Measurements from ENCODE around the gene MAP2K5.

Gene MAP2K5

GRCh38 chr15:67785431-67785830 lies 242.9 kb downstream of the MAP2K5 start:
- no peak for DNase-seq

DNA sequence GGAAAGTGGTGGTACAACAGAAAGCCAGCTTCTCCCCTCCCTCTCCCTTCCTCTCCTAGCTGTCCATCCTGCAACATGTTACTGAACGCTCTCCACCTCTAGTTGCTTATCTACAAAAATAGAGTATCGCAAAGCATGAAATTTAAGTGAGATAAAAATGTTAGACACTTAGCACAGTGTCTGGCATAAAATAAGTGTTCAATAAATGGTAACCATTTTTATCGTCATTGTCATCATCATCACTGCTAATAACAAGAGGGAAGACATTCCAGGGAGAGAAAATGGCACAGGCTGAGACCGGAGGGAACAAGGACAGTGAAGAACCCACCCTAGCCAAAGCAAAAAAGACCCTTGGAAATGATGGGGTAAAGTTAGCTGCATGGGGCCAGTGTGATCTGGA lies 244.1 kb downstream of the MAP2K5 start:
- no peak for DNase-seq

- DNase-seq: no peak
Measured at GRCh38 chr15:67788986-67789385, 246.5 kb downstream of the MAP2K5 start.

GRCh38 chr15:67790610-67791319 lies 248.3 kb downstream of the MAP2K5 start:
- DNase-seq: peak in 1 of 2 experiments; percentile 75

GRCh38 chr15:67792250-67792942 lies 249.9 kb downstream of the MAP2K5 start:
- DNase-seq: no peak

DNA sequence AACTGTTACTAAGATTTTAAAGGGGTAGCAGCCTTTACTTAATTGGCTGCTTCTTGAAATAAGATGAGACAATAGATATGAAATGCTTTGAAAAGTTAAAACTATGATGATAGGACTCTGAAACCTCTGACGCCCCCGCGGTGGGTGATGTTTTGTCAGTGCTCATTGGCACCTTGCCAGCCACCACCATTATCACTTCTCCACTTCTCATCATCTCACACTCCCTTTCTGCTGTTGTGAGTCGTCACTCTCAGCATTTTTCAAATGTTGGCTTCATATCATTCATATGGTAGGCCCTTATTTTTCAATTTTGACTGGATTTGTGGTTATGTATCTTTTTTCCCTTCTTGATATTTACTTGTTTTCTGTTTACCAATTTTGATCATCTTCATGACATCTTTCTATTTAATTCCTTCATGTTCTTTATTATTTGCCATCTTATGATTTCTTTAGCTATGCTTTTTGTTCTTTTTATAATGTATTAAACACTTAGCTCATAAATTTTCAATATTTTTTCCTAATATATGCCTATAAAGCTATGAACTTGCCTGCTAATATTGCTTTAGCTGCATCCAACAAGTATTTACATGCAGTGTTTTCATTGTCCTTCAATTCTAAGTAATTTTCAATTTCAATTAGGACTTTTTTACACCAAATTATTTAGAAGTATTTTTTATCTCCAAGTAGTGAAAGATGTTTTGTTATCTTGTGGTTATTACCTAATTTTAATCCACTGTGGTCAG lies 252.5 kb downstream of the MAP2K5 start:
- no peak for DNase-seq

- no peak for DNase-seq
Measured at GRCh38 chr15:67796196-67797127, 254.0 kb downstream of the MAP2K5 start.

GRCh38 chr15:67799801-67800205 lies 257.3 kb downstream of the MAP2K5 start:
- DNase-seq: no peak

GRCh38 chr15:67801142-67801541 lies 258.6 kb downstream of the MAP2K5 start:
- no peak for DNase-seq

DNA sequence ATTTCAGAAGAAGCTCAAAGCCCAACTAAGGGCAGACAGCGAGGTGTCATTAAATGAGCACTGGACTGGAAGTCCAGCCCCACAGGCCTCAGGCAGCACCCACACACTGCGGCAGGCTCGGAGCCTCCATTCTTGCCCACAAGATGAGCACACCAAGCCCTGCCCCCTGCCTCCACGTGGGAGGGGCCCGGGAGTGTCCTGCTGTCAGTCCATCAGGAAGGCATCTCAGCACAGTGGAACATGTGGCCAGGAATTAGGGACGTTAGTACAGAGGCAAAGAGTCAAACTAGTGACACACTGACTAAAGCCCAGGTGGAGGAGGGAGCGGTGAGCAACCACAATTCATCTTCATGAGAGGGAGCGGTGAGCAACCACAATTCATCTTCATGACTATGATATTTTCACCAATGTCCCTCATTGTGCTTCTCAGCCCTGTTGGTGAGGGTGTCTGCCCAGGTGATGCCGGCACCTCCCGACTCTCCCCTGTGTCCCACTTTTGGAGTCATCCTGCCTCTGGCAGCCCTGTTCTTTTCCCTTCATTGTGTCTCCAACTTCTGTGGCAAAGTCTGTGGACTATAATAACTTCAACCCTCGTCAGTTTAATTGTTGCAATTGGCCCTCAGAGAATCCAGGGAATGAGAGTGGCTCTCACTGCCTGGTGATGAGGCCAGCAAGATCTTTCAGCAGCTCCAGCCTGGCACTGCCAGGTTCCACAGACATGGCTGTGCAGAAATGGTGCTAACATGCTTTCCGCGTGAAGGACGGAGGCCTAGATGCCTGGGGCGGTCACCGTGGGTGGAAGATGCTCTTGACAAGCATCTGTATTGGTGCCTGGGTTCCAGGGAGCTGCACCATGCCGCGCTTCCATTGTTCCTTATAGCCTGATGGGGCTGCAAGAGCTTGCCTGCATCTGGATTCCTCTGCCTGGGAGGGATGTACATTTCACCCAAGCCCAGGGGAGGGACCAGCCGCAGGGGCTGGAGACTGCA lies 259.7 kb downstream of the MAP2K5 start:
- DNase-seq: no peak

DNA sequence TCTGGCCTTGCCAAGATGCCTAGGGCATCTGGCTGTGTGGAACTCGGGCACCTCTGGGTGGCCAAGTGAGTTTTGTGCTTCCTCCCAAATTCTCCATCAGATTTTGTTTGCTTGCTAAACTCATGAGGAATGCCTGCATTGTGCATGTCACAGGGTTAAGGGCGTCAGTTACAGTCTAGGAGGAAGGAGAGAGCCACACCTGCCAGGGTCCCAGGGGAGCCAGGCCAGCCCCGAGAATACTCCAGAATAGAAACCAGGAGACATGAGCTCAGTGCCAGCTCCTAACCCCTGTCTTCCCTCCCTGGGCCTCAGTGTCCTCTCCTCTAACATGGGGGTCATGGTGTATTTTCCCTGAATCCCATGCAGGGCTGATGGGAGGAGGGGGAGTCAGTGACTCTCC lies 260.8 kb downstream of the MAP2K5 start:
- peak in 1 of 2 experiments; percentile 68 for DNase-seq

- DNase-seq: peak in 1 of 2 experiments; percentile 57
Measured at GRCh38 chr15:67803996-67804843, 261.7 kb downstream of the MAP2K5 start.

- peak in 1 of 2 experiments; percentile 35 for DNase-seq
Measured at GRCh38 chr15:67805008-67805665, 262.6 kb downstream of the MAP2K5 start.

DNA sequence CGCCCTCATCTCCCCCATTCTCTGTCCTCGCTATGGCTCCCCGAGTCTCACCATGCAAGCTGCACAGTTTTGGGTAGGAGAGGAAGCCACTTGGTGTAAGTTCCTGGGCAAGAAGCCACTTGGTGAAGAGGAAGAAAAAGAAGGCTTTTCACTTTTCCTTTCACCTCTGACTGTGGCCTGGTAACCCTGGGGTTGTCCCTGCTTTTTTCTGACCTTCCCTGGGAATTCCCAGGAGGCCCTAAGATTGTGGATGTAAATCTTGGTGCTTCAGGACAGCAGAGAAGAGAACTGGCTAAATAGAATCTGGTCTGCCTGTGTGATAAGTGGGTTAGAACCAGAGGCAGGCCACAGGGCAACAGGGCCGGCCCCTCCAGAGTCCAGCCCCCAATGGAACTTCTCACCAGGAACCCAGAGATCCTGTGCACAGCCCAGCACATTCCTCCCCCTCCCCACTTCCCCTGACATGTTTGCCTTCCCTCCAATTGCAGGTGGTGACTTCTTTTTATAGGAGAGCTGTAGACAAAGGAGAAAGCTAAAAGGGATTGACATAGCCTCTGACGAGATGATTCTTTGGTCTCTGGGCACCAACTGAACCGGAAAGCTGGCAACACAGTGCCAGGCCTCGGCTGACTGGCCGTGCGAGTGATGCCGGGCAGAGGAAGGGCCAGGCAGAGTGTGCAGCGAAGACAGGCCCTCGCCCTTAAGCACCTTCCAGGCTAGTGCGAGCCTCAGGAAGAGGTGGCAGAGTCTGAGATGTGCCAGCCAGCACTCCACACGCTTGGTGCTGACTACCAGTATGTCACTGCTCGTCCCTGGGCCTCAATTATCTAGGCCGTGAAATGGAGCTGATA lies 263.4 kb downstream of the MAP2K5 start:
- peak in 1 of 2 experiments; percentile 48 for DNase-seq

DNA sequence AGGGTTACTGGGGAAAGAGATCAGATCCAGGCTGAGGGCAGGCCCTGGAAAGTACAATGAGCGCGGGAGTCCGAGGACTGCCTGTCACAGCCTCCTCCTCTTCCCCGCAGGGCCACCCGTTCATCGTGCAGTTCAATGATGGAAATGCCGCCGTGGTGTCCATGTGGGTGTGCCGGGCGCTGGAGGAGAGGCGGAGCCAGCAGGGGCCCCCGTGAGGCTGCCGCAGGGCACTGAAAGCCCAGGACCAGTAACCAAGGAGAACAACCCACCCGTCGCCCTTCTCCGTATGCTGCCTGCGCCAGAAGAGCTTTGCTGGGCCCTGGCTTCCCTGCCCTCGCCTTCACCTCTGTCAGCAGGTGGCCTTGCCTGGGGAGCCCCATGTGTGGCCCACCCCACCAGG lies 264.0 kb downstream of the MAP2K5 start:
- DNase-seq: no peak

DNA sequence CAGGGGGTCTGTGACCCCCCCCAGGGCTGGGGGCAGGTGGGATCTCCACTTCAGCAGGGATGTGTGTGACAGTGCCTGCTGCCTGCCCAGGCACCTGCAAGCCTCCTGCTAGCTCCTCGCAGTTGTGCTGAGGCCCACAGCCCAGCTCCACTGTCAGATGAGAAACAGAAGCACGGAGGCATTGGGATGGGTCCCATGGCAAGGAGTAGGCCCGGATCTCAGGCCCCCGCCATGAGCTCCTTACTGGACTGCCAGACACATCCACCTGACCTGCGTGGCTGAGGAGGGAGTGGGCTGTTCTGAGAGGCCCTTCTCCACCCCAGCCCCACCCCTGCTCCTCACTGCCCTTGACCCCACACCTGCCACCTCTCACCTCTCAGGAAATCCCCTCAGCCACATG lies 264.6 kb downstream of the MAP2K5 start:
- no peak for DNase-seq

DNA sequence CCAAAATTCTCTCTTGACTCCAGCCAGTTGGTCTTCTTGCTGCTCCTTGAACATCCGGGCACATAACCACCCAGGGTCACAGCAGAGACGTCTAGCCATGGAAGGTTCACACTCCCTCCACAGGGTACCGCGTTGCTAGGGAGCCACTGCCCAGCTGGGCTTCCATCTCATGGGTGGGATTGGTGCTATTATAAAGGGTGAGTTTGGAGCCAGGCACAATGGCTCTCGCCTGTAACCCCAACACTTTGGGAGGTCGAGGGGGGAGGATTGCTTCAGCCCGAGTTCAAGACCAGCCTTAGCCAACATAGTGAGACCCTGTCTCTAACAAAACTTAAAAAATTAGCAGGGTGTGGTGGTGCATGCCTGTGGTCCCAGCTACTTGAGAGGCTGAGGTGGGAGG lies 265.3 kb downstream of the MAP2K5 start:
- DNase-seq: no peak

DNA sequence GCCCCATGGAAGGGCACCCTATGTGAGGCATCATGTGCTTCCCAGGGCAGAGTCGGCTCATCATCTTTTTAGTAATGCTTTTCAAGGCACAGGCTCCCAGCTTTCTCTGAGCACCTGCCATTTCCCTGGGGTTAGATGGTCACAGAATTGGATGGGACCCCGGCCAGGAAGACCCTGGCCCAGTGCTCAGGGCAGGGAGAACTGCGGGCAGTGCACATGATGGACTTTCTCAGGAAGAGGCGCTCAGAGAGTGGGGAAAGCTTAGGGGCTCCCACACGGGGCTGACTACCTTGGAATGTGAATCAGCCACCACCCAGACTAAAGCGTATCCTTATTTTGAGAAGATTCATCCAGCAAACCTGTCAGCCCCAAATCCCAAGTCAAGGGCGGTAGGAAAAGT lies 266.3 kb downstream of the MAP2K5 start:
- no peak for DNase-seq

GRCh38 chr15:67809441-67809840 lies 266.9 kb downstream of the MAP2K5 start:
- no peak for DNase-seq

Data from NCI-H526 (cell line).